GM18519 (cell line): Measurements from ENCODE around the gene MCM8.
A peak's percentile ranks its signal among the peaks of the same experiment; 100 is the strongest.
"Not testable (repeated sequence)": the region's sequence is repeated elsewhere in the genome, so short reads cannot be mapped to it uniquely, and the experiment has no call there.

Experiments used
- ATAC-seq: cut with Tn5 transposase; IDR thresholded peaks from one replicate; pipeline ENCODE4 v1.9.1; 2021; ENCODE audit warnings: mild to moderate bottlenecking, moderate library complexity; ENCODE audit not compliant: unreplicated experiment, low FRiP score

MCM8 gene

DNA sequence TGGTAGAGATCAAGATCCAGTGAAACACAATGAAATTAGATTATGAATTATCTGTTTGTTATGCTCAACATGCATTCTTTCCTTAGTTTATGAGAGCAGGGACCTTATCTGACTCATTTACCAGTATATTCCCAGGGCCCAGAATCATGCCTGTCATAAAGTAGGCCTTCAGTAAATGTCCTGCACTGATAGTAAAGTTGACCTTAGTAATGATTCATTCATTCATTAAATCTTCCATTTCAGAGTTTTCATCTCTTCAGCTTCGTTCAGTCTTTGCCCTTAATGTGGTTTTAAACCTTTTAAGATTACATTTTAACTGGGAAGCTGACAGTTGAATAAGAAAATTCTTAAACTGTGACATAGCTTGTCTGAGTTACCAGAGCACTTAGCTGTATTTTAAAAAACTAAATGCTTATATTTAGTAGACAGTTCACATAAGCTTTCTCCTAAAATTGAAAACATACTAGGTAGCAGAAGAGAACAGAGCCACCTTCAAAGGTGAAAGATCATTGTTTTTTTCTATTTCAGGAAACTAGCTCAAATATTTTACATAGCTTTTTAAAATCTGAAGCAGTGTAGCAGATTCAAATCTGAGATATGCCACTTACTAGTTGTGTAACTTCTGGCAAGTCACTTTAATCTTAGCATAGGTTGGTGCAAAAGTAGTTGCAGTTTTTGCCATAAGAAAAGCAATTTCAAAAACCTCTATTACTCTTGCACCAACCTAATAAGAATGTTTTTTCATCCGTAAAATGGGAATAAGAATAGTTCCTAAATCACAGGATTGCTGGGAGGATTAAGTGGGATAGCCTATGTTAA is 41.4 kb downstream of the MCM8 start:
- ATAC-seq: no peak

- peak; percentile 92 for ATAC-seq
Observed at GRCh38 chr20:5996765-5997164, 46.3 kb downstream of the MCM8 start.

GRCh38 chr20:5999783-6000182 is 49.3 kb downstream of the MCM8 start:
- no peak for ATAC-seq

GRCh38 chr20:6000871-6001270 is 50.4 kb downstream of the MCM8 start:
- no peak for ATAC-seq

GRCh38 chr20:6006603-6006949 is 56.1 kb downstream of the MCM8 start:
- no peak for ATAC-seq

DNA sequence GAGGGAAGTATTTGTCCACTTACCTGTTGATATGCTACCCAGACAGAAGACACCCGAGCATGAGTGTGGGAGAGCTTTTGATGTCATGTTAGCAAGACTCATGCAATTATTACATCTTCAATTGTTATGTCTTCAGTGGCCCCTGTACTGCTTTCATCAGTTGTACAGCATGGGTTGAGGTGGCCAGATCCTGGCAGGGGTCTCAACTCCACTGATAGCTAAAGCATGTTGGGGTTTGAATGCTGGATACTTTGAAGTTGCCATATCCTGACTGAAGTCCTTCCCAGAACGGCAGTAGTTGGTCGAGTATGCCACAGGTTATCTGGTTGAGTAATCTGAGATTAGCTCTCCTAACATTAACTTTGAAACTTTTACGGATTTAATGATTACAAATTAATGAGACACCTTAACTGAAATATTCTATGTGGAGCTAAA is 56.7 kb downstream of the MCM8 start:
- no peak for ATAC-seq

- ATAC-seq: no peak
Observed at GRCh38 chr20:6007529-6008103, 57.2 kb downstream of the MCM8 start.

- no peak for ATAC-seq
Observed at GRCh38 chr20:6008254-6008653, 57.8 kb downstream of the MCM8 start.

- no peak for ATAC-seq
Observed at GRCh38 chr20:6012179-6012578, 61.7 kb downstream of the MCM8 start.

GRCh38 chr20:6014017-6014416 is 63.6 kb downstream of the MCM8 start:
- no peak for ATAC-seq

GRCh38 chr20:6014957-6015356 is 64.5 kb downstream of the MCM8 start:
- no peak for ATAC-seq

GRCh38 chr20:6017467-6017866 is 67.0 kb downstream of the MCM8 start:
- no peak for ATAC-seq

- no peak for ATAC-seq
Observed at GRCh38 chr20:6017880-6018279, 67.4 kb downstream of the MCM8 start.

GRCh38 chr20:6024768-6025167 is 74.3 kb downstream of the MCM8 start:
- ATAC-seq: no peak

DNA sequence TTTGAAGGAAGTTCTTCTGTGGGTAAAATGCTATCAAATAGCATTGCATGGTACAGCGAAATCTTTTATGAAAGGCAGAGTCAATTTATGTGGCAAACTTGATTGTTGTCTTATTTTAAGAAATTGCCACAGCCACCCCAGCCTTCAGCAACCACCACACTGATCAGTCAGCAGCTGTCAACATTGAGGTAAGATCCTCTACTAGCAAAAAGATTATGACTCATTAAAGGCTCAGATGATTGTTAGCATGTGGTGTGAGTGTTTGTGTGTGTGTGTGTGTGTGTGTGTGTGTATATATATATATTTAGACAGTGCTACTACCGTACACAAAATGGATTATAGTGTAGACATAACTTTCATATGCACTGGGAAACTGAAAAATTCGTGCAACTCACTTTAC is 75.6 kb downstream of the MCM8 start:
- no peak for ATAC-seq

DNA sequence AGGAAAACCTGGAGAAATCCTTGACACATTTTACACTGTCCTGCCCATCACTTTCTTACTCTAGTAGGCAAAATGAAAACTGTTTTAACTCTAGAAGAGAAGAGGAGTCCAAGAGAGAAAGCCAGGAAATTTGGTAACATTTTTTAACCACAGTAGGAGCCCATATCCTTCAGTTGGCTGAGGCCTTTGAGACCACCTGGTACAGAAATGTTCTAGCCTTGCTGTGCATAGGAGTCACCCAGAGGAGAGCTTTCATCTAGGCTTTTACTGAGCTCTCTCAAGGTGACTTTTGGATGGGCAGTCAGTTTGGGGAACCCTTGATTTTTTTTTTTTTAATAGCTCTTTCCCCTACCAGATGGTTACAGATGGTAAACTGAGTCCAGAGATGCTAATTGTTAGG is 78.4 kb downstream of the MCM8 start:
- no peak for ATAC-seq

DNA sequence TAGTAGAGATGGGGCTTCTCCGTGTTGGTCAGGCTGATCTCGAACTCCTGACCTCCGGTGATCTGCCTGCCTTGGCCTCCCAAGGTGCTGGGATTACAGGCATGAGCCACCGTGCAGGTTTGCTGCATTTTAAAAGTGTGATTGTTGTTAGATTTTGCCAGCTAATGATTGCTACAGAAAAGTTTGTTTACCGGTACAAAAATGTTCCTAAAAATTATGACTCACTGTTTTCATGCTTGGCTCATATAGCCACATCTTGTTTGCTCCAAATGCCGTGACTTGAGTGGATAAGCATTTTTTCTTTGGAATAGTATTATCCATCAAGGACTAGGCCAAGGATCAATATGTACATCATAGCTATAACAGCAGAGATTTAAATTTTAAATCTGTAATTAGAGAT is 79.1 kb downstream of the MCM8 start:
- no peak for ATAC-seq

DNA sequence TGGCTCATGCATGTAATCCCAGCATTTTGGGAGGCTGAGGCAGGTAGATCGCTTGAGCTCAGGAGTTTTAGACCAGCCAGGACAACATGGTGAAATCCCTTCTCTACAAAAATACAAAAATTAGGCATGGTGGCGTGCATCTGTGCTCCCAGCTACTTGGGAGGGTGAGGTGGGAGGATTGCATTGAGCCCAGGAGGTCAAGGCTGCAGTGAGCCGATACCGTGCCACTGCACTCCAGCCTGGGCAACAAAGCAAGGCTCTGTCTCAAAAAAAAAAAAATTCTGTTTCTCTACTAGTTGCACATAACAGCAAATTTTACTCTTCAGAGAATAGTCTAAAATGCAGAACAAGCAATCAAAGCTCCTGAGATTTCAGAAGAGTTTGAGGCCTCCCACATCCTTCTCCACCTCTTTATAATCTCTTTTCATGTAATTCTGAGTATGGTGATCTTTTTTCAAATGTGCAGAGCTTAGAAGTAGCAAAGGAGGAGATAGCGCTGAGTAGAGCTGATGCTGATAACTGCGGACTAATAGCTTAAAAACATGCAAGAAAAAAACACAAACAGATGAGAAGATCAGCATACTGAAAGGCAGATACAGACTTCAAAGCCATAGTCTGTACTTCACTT is 80.1 kb downstream of the MCM8 start:
- ATAC-seq: no peak

DNA sequence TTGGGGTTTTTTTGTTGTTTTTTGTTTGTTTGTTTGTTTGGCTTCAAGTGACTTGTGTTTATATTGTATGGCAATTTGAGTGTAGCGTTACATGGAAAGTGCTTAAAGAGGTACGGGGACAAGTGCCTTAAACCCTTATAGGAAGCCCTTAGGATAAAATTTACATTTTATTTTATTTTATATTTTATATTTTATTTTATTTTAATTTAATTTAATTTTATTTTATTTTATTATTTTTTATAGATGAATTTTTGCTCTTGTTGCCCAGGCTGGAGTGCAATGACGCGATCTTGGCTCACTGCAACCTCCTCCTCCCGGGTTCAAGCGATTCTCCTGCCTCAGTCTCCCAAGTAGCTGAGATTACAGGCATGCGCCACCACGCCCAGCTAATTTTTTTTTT is 82.5 kb downstream of the MCM8 start:
- ATAC-seq: not testable (repeated sequence)

DNA sequence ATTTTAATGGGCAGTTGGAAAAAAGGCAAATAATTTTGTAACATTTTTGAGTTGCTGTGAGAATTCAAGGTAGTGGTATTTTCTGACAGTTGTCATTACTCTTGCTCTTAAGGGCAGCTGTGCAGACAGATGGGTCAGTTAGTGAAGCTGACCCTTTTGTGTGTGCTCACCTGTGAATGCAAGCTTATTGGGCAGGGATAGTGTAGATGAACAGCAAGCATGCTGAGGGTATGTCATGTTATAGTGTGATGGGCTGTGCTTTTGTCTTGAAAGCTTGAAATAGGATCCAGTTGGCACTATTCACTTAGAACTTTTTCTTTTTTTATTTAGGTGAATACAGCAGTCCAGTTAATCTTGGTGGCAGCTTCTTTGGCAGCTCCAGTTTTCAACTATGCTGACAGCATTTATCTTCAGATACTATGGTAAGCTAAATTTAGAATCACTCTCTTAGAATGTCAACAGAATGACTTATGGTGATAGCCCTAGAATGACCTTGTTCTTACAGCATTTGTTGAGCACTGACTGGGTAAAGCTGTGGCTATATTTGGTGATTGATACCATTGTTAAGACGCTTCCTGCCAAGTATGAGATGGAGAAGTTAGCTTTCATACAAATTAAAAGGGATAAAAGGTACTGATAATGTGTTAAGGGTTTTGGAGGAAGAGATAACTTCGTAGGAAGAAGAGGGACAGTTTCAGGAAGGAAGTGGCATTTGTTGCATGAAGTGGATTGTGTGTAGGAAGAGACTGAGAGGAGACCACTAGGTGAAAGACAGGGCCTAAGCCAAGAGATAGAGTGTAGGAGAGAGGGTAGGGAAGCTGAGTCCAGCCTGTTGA is 83.9 kb downstream of the MCM8 start:
- no peak for ATAC-seq

GRCh38 chr20:6036213-6036612 is 85.8 kb downstream of the MCM8 start:
- ATAC-seq: no peak
